M059J (cell line): Measurements from ENCODE around the gene CEP250. TPM values are rescaled to one million over a fixed set of nuclear protein-coding genes. Genes with fewer than 3 reads are reported as not detected.
"Not testable (repeated sequence)": the region's sequence is repeated elsewhere in the genome, so short reads cannot be mapped to it uniquely, and the experiment has no call there.

Experiments
- DNase-seq: peaks from one replicate; pipeline ENCODE4 v3.0.0-alpha.2; 2012; ENCODE audit warnings: low read depth
- total RNA-seq: library from RNA; depleted of rRNA; stranded (reverse); fragments of >200 nt; shearing (Covaris generic); gene quantifications from 2 replicates; pipeline ENCODE4 v1.2.3, GENCODE V29; 2014

CEP250 gene
- total RNA-seq, 1 experiment from 2014 or later, result 71.9 TPM

DNA sequence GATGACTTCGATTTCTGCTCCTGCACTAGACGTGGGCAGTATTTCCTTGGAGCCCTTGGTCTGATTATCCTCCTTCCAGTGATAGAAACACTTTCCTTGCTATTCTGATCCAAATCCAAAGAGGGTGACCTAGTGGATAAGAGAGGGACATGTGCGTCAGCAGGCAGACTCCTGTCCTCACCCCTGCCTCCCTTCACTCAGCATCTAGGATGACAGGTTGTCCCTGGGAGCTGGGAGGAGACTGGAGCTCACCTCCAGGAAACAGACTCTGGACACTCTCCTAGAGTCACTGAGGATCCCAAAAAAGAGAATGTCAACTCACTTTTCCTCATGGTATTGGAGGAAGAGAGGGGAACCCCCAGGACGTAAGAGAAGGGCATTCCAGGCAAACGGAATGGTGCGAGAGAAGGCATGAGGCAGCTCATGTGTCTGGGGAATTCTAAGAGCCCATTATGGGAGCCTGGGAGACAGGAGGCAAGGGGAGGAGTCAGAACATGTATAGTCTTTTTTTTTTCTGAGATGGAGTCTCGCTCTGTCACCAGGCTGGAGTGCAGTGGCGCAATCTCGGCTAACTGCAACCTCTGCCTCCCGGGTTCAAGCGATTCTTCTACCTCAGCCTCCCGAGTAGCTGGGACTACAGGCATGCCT lies 71.8 kb downstream of the CEP250 start:
- DNase-seq, result no peak

DNA sequence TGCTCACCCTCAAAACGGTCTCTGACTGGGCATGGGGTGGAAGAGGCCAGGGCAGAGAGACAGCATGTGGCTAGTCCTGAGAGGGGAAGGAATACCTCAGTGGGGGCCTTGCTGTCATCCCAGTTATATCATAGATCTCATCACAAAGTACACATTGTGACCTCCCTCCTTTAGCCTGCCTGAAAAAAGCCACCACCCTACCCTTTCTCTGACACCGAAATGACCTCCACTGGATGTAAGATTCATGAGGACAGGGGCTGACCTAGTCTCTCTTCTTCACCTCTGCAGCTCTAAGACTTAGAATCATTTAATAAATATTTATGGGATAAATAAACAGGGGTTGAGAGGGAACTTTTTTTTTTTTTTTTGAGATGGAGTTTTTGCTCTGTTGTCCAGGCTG lies 74.2 kb downstream of the CEP250 start, which contains the start of gene C20orf173:
C20orf173 (minus strand) TSS at position 101 of the 400 bp plus-strand sequence. CDS start 279 bp downstream, outside the sequence.
- DNase-seq, result no peak

DNA sequence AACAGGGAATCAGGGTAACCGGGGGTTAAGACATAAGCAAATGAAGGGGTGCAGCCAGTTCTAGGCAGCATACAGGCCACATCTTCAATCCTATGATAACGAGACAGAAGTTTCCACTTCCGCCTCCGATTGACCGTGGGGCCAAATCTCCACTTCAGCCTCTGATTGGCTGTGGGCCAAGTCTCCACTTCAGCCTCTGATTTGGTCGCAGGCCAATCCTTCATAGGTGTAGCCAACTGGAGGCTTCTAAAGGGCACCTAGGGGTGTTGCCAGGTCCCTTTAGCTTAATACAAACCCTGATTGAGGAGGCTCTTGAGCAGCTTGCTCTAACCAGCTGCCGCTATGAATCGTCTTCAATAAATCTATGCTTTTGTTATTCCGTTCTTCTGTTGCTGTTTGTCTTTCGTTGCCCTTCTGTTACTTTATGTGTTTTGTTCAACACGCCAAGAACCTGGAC lies 84.4 kb downstream of the CEP250 start:
- DNase-seq, result no peak

DNA sequence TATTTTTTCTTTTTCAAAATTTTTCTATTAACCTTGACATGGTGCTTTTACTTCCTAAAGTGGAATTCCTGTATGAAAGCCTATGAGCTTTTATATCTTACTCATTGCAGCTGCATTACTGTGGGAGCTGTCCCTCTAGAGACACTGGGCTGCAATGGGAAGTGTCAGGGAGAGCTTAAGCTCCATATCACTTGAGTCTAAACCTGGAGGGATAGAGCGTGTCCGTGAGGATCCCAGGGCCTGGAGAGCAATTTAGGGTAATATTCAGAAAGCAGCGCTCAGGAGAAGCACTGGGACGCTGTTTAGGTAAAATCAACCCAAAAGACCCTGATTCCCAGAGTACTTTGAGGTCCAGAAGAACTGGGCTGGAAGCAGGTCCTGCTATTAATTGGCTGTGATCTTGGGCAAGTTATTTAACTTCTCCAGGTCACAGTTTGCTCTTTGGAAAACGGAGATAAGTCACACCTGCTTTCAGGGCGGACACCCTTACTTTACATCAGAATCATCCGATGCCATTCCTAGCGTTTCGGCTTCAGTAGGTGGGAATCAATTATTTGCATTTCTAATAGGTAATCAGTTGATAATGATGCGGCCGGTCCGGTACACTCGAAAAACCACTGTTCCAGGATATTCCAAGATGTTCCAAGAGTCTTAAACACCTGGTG lies 85.9 kb downstream of the CEP250 start:
- DNase-seq, result no peak

DNA sequence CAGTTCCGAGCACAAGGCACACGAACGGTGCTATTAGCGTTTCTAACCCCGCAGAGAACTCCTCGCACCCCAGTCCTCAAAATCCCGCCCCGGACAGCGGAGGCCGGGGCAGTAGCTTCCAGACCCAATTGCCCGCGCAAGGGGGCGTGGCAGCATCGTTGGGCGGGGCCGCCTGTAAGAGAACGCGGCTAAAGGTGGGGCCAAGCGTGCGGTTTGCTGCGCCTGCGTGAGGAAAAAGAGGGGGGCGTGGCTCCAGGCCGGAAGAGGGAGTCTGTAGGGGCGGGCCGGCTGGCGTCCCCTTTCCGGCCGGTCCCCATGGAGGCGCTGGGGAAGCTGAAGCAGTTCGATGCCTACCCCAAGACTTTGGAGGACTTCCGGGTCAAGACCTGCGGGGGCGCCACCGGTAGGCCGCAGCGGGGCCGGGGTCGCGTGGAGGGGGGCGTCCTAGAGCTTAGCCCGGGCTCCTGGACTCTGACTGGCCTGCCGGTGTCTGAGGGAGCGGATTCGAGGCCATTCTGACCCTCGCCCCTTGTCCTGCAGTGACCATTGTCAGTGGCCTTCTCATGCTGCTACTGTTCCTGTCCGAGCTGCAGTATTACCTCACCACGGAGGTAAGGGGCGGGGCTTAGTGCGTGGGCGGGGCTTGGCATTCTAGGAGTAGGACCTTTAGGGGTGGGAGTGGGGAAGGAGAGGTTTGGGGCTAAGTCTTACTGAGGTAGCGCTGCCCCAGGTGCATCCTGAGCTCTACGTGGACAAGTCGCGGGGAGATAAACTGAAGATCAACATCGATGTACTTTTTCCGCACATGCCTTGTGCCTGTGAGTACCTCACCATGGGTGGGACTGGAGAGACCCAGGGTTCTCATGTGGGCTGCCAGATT lies 86.6 kb downstream of the CEP250 start, which contains the start of gene ERGIC3:
ERGIC3 (plus strand) TSS at position 296 of the 880 bp plus-strand sequence; CDS start at position 316, 20 bp downstream.
- DNase-seq, result peak; percentile 98

DNA sequence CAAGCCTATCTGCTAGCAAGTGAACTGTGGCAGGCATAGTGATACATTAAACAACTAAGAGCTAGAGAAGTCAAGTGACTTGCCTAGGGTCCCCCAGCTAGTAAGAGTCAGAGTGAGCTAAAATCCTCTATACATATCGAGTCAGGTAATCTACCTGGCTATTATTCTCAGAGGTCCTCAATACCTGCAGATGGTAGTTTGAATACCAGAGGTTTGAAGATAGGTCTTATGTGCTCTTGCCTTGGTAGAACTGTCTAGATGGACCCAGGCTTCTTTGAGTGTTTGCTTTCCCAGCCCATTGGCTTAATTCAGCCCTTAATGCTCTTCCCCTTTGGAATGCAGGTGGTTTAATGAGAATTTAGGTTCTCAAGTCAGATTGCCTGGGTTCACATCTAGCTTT lies 87.6 kb downstream of the CEP250 start:
- no peak for DNase-seq

DNA sequence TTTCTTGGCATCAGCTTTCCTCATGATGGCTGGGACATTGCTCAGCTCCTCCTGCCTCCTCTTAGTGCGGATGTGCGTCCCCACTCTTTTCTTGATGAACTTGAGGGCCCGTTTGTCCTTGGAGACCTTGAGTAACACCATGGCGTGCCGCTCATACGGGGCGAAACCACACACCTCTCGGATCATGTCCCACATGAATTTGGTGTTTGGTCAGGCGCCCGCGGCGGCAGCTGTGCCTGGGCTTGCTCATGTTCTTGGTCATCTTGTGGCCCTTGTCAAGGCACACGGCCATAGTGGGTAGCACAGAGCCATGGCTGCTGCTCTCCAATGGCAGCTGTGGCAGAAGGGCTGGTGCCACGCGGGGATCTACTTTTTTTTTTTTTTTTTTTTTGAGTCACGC lies 89.0 kb downstream of the CEP250 start:
- no peak for DNase-seq

DNA sequence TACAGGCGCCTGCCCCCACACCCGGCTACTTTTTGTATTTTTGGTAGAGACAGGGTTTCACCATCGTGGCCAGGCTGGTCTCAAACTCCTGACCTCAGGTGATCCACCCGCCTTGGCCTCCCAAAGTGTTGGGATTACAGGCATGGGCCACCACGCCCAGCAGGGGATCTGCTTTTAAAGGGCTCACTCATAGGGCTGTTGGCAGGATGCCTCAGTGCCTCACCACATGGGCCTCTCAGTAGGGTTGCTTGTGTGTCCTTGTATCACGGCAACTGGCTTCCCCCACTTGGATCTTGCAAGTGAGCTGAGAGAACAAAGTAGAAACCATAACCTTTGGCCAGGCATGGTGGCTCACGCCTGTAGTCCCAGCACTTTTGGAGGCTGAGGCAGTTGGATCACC lies 89.5 kb downstream of the CEP250 start:
- DNase-seq, result peak; percentile 88

DNA sequence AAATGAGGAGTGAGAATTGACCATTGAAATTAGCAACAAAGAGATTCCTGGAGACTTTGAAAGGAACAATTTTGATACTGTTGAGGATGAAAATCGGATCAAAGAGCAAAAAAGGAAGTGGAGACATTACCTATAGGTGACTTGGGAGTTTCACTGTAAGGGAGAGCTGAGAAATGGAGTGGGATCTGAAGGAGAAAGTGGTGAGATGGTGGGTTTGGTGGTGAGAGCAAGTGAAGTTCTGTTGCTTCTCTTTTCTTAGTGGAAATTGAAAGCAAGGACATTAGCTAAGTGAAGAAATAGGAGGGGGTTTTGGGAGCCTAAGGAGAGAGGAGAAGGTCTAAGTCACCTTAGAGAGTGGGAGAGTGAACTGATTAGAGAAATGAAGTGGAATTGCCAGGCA lies 90.7 kb downstream of the CEP250 start:
- no peak for DNase-seq

DNA sequence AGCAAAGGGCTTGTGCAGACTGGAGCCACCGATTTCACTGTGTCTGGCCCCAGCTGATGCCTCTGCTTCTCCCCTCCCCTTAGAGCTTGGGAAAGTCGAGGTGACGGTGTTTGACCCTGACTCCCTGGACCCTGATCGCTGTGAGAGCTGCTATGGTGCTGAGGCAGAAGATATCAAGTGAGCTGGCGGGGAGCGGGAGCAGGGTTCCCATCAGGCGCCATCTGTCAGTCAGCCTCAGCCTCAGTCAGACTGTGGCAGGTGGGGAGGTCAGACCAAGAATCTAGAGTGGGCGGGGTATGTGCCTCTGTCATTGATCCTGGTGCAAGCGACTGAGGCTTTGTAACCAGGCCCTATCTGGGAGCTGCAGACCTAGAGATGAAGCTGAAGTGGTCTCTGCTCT lies 91.9 kb downstream of the CEP250 start:
- DNase-seq, result no peak

DNA sequence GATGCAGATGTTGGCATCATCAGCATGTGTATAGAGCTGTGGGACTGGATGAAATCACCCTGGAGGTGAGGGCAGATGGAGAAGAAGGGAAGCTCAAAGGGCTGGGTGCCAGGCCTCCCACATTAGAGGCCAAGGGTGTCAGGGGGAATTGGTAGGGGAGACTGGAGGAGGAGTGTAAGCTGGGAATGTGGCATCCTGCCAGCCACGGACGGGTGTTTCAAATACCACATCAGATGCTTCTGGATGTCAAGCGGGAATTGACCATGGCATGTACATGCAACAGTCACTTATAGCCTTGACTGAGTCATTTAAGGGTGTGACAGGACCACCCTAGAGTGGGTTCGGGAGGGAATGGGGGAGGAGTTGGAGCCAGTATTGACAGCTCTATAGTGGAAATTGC lies 96.1 kb downstream of the CEP250 start:
- DNase-seq, result no peak

DNA sequence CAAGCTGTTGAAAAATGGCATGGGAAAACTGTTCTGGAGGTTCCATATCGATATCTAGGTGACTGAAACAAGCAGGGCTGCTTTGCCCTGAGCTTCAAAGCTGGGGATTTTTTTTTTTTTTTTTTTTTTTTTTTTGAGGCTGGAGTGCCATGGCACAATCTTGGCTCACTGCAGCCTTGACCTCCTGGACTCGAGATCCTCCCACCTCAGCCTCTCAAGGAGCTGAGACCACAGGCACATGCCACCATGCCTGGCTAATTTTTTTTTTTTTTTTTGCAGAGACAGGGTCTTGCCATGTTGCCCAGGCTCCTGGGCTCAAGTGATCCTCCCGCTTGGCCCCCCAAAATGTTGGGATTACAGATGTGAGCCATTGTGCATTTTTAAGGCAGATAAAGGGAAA lies 97.5 kb downstream of the CEP250 start:
- no peak for DNase-seq

DNA sequence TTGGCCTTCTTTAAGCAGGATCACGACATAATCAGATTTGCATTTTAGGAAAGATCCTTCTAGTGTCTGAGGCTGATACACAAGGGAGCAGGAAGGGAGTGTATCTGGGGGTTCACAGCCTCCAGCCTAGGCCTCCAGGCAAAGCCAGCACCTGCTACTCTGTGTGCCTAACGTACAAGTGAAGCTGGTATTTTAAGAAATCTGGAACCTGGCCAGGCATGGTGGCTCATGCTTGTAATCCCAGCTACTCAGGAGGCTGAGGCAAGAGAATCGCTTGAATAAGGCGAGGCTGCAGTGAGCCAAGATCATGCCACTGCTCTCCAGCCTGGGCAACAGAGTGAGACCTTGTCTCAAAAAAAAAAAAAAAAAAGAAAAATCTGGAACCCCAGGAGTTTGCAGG lies 100.1 kb downstream of the CEP250 start:
- DNase-seq, result not testable (repeated sequence)

DNA sequence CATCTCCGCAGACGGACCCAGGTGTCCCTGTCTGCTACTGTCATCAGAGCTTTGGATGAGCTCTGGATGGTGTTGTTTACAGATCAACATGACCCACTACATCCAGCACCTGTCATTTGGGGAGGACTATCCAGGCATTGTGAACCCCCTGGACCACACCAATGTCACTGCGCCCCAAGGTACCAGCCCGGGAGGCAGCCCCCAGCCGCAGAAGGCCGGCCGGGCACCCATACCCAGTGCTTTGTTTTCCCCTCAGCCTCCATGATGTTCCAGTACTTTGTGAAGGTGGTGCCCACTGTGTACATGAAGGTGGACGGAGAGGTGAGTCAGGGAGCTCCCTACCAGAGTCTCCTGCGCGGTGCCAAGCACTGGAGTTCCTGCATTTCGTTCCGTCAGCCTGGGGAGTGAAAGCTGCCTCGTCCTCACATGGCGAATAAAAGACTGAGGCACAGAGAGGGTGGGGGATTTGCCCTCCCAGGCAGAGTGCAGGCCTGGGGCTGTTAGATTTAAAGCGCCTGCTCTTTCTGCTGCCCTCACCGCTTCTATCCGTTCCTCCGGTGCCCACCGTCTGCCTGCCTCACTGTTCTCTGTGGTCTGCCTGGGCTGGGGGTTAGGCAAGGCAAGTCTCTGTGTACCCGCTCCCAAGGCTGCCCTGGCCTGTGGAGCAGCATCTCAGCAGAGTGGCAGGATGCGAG lies 100.7 kb downstream of the CEP250 start:
- no peak for DNase-seq

DNA sequence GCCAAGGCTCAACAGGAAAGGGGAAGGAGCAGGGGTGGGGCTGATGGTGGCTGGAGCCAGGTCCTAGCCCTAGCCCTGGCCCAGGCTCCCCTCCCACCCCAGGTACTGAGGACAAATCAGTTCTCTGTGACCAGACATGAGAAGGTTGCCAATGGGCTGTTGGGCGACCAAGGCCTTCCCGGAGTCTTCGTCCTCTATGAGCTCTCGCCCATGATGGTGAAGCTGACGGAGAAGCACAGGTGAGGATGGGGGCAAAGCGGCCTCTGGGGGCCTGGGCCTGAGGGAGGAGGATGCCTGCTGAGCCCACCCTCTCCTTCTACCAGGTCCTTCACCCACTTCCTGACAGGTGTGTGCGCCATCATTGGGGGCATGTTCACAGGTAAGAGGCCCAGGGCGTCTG lies 101.5 kb downstream of the CEP250 start:
- DNase-seq, result no peak

DNA sequence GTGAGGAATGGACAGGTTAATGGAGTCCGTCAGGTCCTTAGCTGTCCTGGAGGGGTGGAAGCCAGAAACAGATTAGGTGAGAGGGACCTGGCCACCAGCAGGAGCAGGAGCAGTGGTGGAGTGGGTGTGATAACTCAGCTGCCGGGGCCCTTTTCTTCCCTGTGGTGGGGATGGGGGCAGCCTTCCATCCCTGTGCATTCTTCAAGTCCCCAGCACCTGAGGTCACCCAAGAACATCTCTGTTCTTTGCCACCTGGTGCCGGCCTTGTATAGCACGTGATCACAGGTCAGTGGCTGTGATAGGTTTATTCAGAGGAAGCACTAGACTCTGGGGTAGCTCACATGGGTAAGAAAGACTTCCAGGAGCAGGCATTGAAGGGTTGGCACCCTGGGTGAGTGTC lies 103.1 kb downstream of the CEP250 start:
- DNase-seq, result no peak

DNA sequence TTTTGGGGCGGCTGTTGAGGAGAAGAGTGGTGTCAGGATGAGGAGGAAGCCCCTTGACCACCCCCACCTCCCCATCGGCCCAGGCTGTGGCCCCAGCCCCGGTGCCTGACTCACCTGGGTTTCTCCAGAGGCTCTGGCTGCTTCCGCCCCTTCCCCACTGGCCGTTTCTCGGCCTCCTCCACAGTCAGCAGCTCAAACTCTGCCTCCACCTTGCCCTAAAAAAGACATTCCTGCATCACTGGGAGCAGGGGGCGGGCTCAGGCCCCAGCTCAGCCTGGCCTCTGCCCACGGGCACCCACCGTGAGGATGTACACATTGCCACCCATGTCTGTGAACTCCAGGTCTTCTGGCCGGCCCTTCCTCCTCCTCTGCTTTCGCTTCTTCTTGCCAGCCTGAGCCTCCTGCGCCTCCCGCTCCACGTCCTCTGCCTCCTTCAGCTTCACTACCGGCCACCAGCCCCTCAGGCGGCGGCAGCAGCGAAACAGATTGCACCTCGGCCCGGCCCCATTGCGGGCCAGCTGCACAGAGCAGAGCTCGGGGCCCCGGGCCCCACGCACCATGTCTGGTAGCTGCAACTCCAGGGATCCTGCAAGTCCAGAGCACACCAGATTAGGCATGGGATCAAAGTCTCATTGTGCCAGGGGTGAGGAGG lies 103.8 kb downstream of the CEP250 start:
- DNase-seq, result no peak

DNA sequence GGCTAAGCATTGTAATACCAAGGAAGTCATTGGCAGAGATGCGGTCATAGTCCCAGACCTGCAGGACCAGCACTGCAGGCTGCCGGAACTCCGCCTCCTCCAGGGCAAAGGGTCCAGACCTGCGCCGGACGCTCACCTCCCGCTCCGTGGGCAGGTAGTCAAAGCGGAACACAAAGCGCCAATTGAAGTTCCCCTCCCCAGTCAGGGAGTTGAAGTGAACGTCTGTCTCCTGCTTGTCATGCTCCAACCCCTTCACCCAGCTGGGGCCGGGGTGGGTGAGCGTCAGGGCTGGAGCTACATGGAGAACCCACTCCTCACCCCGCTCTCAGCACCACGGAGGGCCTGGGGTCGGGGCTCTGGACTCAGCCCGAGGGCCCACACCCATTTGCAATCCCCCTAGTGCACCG lies 104.7 kb downstream of the CEP250 start:
- DNase-seq, result no peak

DNA sequence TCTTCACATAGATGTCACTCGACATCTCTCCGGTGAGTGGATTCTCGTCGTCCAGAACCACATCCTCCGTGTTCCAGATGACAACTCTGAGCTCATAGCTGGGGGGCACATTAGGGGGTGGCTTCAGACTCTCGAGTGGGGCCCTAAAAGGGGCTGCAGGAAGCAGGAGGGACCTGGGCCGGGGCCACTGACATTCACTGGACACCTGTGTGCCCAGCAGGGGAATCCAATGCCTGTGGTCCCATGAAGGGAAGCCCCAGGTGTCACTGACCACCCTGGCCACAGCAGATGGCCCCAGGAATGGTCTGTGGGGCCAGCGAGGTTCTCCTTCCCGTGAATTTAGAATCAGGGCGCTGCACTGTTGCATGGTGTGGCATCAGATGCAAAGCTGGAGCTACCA lies 105.1 kb downstream of the CEP250 start:
- DNase-seq, result no peak

DNA sequence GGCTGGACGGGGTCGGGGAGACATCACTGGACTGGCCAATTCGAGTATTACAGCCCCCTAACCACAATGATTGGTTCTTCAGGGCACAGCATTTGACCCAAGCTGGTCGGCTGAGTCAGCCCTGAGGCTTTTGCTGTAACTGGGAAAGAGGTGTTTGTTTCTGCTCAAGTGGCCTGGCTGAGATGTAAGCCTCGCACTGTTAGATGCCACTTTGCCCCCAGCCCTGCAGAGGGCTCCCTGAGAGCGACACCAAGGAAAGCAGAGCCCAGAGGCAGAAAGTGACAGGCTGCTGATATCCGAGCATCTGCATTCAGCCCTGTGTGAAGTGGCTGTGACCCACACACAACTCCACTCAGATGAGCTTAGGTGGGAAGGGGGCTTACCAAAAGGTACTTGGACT lies 105.9 kb downstream of the CEP250 start:
- peak; percentile 82 for DNase-seq

DNA sequence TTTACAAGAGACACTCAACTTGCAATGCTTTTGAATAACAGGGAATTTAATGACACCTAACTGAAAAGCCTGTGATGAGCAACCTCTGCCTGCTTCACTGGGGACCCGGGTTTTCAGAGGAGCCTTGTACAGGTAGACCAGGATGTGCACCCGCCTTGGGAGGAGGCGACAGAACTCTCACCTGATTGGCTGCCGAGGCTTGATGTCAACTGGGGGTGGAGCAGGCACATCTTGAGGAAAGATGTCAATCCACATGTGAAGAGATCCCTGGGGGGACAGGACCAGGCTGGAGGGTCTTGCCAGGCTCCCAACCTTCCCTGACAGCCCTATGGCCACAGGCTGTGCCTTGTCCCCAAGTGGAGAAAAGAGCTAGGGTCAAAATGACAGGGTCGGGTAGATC lies 106.3 kb downstream of the CEP250 start:
- no peak for DNase-seq
